GM21529 (cell line): ENCODE results near the gene TSPAN18.

ENCODE experiments used
- ATAC-seq: cut with Tn5 transposase; IDR thresholded peaks from one replicate; pipeline ENCODE4 v1.9.1; 2021; ENCODE audit not compliant: unreplicated experiment

Gene TSPAN18

GRCh38 chr11:44971185-44971584, 244.4 kb downstream of the TSPAN18 start:
- ATAC-seq: no peak

- no peak for ATAC-seq
These were observed 246.1 kb downstream of the TSPAN18 start for GRCh38 chr11:44972746-44973435.

- ATAC-seq: no peak
These were observed 247.1 kb downstream of the TSPAN18 start for GRCh38 chr11:44973632-44974401.

- no peak for ATAC-seq
These were observed 247.7 kb downstream of the TSPAN18 start for GRCh38 chr11:44974402-44975000.

GRCh38 chr11:44976576-44976975, 249.8 kb downstream of the TSPAN18 start:
- ATAC-seq: no peak

- no peak for ATAC-seq
These were observed 250.8 kb downstream of the TSPAN18 start for GRCh38 chr11:44977493-44977984.

GRCh38 chr11:44978274-44978960, 251.7 kb downstream of the TSPAN18 start:
- no peak for ATAC-seq

GRCh38 chr11:44978961-44979331, 252.2 kb downstream of the TSPAN18 start:
- no peak for ATAC-seq

- no peak for ATAC-seq
These were observed 253.0 kb downstream of the TSPAN18 start for GRCh38 chr11:44979543-44980399.

- ATAC-seq: no peak
These were observed 254.0 kb downstream of the TSPAN18 start for GRCh38 chr11:44980533-44981427.
